ENCODE measurements around the gene LILRB5.

Gene LILRB5

DNA sequence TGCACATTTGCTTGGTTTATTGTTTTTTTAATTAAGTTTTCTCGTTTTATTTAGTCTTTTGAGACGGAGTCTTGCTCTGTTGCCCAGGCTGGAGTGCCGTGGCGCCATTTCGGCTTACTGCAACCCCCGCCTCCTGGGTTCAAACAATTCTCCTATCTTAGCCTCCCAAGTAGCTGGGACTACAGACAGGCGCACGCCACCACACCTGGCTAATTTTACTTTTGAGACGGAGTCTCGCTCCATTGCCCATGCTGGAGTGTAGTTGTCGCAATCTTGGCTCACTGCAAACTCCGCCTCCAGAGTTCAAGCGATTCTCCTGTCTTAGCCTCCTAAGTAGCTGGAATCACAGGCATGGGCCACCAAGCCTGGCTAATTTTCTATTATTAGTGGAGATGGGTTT lies 55.1 kb downstream of the LILRB5 start:
- Histone ChIP-seq H3K9ac (ENCODE audit: low read length in 2 of 2) (peak overlapping the region in 1 of 2 donors; percentile 91), H3K4me1 (ENCODE audit: control insufficient read depth, insufficient read depth, low read length) (peaks cover 56% of the 10 kb centered on the region), H3K4me3 (ENCODE audit: low read length in 2 of 2) (peak overlapping the region; percentile 92 to 95), H3K27me3 (ENCODE audit: control insufficient read depth in 1 of 2, insufficient read depth in 2 of 2, low read length in 2 of 2) (no peaks in the 10 kb centered on the region), H3K27ac (ENCODE audit: low read length) (no peak overlapping the region), H3K36me3 (ENCODE audit: control insufficient read depth in 2 of 2, insufficient read depth in 2 of 2, low read length in 2 of 2) (peaks cover 41 to 45% of the 10 kb centered on the region in 2 donors), H3K9me3 (ENCODE audit: control insufficient read depth in 2 of 2, low read length in 2 of 2) (no peaks in the 10 kb centered on the region)

DNA sequence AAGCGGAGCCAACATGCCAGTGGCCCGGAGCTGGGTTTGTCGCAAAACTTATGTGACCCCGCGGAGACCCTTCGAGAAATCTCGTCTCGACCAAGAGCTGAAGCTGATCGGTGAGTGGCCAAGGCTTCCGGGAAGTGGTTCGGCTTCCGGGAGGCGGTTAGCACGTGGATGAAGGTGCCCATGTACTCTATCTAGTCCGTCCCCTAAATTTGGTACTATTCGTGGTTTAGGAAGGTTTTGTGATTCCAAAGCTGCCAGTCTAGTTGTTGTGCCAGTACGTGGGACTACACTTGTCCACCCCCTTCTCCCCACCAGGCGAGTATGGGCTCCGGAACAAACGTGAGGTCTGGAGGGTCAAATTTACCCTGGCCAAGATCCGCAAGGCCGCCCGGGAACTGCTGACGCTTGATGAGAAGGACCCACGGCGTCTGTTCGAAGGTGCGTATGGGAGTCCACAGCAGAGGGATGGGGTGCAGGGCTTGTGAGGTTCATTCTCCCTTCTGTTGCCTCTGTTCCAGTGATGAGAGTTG lies 55.8 kb downstream of the LILRB5 start:
- peak overlapping the region; percentile 91 to 96 for H3K9ac ChIP-seq (ENCODE audit: low read length in 2 of 2)
- no peaks in the 10 kb centered on the region for H3K9me3 ChIP-seq (ENCODE audit: control insufficient read depth in 2 of 2, low read length in 2 of 2)
- peak overlapping the region; percentile 92 to 95 for H3K4me3 ChIP-seq (ENCODE audit: low read length in 2 of 2)
- H3K27ac ChIP-seq (ENCODE audit: low read length) = peak overlapping the region; percentile 92
- no peaks in the 10 kb centered on the region for H3K27me3 ChIP-seq (ENCODE audit: control insufficient read depth in 1 of 2, insufficient read depth in 2 of 2, low read length in 2 of 2)
- peaks cover 53% of the 10 kb centered on the region for H3K4me1 ChIP-seq (ENCODE audit: control insufficient read depth, insufficient read depth, low read length)
- peaks cover 34 to 37% of the 10 kb centered on the region in 2 donors for H3K36me3 ChIP-seq (ENCODE audit: control insufficient read depth in 2 of 2, insufficient read depth in 2 of 2, low read length in 2 of 2)
